Right ventricle myocardium superior (tissue), 1 donor: Measurements from ENCODE around the gene ACTN1. TPM values are rescaled to one million over a fixed set of nuclear protein-coding genes. Genes with fewer than 3 reads are reported as not detected.

Source experiments
- ATAC-seq: fragments of 200-7000 bp; cut with Tn5 transposase; one replicate; pipeline ENCODE4 v1.9.1; 2020; ENCODE audit warnings: mild to moderate bottlenecking; ENCODE audit not compliant: poor library complexity
- DNase-seq: peaks from one replicate; pipeline ENCODE4 v3.0.0-alpha.2; 2020
- intact Hi-C: fragments of 100-400 bp; cut with DNase I; formaldehyde crosslinking; loops from one replicate; pipeline ENCODE4 v1.11.2; 2022
- total RNA-seq: library from RNA; stranded (reverse); fragmentation: NEBNext Ultra II Directional; extraction: Animal tissue kit (Norgen Biotek cat#: 25700); gene quantifications from one replicate; pipeline ENCODE4 v1.2.1, GENCODE V29; 2021
- donor health status: DM: no; HTN: yes; CAD: no; lungs with severe emphysema.

The ACTN1 gene
- total RNA-seq, 1 donor from 2014 or later, result 92.5 TPM

DNA sequence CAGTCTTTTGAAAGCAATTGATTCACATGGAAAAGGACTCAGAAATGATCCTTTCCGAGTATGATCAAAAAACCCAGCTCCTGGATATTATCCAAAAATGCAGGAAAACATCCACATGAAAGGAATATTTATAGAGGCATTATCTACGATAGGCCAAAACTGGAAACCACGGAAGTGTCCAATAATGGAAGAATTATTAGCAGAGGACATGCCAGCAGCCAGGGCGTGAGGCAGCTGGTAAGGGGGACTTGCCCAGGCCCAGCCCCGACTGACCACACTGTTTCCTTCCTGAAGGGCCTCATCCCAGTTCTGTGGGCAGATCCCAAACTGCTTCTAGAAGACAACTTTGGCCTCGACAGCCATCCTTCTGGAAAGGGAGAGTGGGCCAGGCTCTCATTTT lies 20.5 kb downstream of the ACTN1 start:
- no peak for DNase-seq
- intact Hi-C loops, result no loop called here
- ATAC-seq, result peak; percentile 34

DNA sequence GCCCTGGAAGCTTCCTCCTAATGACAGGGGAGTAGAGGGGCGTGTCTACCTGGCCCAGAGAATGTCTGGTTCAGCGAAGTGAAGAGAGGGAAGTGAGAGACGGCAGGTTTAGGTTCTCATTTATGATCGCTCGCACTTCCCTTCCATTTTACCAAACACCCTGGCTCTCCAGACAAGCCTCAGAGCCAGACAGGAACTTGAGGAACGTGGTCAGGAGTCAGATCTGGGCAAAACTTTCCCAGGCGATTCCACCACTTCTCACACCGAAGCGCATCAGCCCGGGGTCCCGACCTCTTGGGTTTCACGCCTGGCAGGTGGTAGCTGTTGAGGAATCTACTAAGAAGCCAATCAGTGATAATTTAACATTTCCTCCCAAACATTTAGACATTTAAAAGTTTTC lies 21.3 kb downstream of the ACTN1 start:
- ATAC-seq (no peak), DNase-seq (no peak)
- intact Hi-C loops, result no loop called here

DNA sequence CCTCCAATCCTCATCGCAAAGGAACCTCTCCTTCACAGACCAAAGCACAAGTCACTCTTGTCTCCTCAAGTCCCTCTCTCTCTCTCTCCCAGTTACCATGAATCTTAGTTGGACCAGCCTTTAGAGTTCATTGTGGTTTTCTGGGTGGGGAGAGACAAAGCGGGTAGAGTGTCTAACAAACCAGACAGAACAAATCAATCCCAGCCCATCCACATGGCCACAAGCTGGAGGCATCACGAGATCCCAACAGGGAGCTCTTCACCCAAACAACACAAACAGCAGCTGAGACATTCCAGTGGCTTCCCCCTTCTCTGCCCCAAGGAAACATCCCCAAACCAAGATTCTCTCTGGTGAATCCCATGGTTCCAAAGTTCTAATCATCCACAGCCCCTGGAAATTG lies 22.4 kb downstream of the ACTN1 start:
- no peak for DNase-seq
- intact Hi-C loops, result no loop called here
- no peak for ATAC-seq

DNA sequence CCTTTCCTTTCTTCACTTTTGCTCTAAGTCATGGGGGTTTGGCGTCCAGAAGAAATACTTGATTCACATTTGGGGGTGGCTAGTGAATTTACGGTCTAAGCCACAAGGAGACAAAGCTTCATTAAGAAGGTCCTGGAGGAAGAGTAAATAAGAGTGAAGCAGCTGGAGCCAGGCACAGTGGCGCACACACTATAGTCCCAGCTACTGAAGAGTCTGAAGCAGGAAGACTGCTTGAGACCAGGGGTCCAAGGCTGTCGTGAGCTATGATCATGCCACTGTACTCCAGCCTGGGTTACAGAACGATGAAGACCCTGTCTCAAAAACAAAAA lies 23.3 kb downstream of the ACTN1 start:
- intact Hi-C loops, result no loop called here

DNA sequence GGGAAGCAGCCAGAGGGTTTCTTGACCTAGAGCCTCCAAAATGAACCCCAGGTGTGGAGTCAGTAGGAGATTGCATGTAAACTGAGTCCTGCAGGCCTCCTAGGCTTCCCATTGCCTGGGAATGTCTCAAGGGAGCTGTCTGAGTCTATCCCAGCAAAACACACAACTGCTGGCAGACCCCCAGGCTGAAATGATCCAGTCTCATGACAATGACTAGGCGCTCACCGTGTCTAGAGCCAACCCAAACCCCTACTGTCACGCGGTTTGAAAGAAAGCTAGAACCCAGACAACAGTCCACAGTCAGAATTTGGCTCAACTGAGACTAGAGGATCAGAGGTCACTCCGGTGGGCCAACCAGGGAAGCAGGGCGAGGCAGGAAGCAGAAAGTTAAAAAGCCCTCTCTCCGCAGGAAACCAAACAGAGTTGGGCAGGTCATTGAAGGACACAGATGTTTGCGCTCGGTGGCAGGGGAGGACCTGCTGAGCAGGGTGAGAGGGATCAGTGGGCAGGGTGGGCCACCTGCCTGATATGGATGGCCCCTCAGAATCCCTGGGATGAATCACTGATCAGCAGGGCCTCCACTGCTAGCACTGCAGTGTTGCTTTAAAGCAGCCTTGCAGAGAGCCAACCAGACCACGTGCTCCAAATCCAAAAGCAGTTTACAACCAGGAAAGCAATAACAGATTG lies 23.8 kb downstream of the ACTN1 start:
- intact Hi-C loops, result no loop called here
- DNase-seq (no peak), ATAC-seq (peak; percentile 13)

More for the DNA sequence above, 23.3 kb downstream of the ACTN1 start:
- no peak for ATAC-seq
- no peak for DNase-seq

DNA sequence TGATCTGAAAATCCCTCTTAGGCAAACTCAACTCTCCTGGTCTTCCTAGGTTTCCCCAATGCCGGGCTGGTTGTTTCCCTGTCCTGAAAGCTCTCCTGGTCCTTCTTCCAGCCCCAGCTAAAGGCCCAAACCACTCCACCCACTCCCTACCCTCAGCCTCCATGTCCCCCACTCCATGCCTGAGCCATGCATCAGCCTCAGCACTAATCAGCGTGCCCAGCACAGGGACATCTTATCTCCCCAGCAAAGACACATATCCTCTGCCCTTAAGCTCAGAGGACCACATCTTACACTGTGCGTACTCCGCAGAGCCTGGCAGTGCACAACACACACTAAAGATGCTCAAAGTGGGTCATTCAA lies 25.9 kb downstream of the ACTN1 start:
- ATAC-seq (no peak), DNase-seq (no peak)
- intact Hi-C loops, result no loop called here

DNA sequence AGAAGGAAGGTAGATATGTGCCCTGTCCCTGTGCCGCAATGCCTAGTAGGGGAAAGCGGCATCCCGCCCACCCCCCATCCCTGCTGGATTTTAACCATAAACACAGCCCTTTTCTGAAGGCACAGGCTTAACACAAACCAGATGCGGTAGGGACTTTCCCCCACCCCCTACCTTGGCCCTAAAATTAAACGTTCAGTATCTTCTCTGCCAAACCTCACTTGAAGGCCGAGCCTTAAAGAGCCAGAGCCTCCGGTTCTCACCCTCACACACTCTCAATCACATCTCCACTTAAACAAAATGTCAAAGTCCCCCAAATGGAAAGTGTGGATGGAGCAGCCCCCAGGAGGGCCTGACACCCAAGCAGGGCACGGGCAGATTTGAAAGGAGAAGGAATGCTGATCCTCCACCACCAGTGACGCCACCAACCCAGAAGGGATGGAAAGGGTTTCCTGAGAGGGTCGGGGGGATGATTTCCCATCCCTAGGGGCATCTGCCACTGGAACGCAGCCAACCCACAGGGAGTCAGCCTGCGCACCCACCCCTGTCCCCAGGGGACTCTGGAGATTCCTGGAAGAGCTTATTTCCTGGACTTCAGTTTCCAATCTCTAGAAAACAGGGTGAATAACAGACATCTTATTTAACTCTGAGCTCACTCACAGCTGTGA lies 26.4 kb downstream of the ACTN1 start:
- ATAC-seq, result peak; percentile 62
- intact Hi-C loops, result no loop called here
- DNase-seq, result no peak

DNA sequence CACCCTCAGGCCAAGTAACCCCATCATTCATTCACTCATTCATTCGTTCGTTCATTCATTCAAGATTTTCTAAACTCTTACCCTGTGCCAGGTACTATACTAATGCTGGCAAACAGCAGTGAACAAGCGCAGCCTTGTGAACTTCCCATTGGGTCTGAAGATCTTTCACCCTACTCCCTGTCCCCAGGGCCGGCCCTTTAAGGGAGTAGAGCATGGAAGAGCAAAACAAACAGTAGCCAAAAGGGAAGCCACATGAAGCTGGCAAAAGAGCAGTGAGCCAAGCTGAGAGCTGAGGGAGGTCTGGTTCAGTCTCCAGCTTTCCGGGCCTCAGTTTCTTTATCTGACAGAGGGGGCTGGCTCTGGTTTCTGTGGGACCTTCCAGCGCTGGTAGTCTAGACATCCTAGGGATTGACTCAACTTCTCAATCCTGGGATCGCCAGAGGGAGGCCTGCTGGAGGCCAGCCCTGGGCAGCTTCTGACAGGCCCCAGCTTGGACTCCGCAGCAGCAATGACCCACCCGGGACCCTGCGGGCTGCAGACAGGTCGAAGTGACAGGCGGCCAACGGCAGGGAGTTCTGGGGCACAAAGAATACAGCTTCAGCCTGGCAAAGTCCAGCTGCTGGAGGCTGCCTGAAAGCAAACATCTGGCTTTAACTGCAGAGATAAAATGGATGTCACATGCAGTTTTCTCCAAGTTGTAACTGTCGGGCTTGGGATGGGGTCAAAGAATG lies 27.1 kb downstream of the ACTN1 start:
- peak; percentile 72 for DNase-seq
- peak; percentile 35 for ATAC-seq

DNA sequence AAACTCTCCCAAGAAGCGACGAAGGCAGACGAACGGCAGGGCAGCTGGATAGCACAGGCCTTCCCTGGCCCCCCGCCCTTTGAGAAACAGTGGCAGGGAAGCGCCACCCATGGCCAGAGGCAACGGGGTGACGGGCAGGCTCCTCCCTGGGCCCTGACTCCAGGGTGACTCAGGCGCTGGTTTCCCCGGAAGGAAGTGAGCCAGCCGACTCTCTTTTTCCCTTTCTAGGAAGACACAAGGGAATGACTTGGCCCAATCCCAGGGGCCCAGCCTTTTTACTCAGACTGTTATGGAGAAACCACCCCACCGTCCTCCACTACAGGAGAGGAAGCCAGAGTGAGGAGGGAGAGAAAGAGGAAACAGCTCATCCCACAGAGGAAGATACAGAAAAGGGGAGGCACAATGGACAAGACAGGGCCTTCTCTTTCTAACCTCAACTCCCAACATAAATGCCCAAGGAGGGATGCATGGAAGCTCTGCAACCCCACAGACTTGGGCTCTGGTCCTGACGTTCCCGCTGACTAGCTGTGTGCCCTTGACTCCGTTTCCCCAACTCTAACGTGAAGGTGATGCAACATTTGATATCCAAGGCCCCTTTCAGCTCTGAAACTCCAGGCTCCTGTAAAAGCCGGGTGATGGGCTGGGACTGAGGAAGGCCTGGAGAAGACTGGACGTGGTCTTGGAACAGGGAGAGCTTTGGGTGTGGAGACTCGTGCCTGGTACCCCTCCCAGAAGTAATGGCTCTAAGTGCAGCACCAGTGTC lies 27.9 kb downstream of the ACTN1 start:
- ATAC-seq (peak; percentile 23), DNase-seq (peak; percentile 86)
- intact Hi-C loops, result no loop called here

More for the DNA sequence above, 27.1 kb downstream of the ACTN1 start:
- intact Hi-C loops, result no loop called here

DNA sequence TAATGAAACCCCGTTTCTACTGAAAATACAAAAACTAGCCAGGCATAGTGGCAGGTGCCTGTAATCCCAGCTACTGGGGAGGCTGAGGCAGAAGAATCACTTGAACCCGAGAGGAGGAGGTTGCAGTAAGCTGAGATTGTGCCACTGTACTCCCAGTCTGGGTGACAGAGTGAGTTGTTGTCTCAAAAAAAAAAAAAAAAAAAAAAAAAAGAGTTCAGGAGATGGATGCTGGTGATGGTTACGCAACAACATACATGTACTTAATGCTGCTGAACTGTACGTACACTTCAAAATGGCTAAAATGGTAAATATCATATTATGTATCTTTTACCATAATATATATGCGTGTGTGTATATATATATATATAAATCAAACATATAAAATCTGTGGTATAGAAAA lies 29.0 kb downstream of the ACTN1 start:
- intact Hi-C loops, result no loop called here
- DNase-seq, result no peak
- no peak for ATAC-seq

DNA sequence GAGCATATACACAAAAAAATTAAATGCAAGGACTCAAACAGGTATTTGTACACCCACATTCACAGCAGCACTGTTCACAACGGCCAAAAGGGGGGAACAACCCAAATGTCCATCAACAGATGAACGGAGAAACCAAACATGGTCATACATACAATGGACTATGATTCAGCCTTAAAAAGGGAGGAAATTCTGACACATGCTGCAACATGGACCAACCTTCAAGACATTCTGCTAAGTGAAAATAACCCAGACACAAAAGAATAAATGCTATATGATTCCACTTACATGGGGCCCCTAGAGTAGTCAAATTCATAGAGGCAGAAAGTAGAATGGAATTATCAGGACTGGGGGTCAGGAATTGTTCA lies 29.5 kb downstream of the ACTN1 start:
- ATAC-seq (no peak), DNase-seq (no peak)
- intact Hi-C loops, result no loop called here

DNA sequence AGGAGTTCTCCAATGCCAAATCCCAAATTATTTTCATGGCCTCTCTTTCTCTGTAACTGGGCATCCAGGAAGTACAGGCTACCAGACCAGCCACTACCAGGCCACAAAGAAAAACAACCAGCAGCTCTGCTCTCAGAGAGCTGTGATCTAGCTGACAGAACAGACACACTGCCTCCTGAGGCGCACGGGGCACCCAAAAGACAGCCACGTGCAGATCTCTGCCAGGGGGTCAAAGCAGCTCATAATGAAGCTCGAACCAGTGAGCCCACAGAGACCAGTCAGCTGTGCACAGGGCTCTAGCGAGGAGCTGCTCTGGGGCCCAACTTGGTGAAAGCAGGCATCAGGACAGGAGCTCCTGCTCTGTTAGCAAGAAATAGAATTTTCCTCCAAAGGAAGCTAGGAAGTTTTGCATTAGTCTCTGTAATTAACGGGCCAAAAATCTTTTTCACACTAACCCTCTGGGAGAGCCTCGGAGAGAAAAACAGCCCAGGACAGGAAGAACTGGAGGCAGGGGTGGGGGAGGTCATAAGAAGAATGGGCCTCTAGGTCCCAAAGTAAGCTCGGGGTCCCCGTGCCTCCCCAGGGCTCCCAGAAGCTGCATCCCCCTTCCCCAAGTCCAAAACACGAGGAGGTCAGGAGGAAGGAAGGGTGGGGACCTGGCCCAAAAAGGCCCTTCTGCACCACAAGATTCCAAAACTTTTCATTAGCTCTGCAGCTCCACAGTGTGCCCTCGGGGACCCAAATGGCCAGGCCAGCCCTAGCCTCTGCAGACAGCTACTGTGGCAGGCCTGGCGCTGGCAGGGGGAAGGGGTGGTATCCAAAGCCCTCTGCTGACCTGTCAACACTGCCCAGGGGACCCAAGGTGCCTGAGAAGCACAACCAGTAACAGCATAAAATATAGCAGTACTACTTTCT lies 30.2 kb downstream of the ACTN1 start:
- intact Hi-C loops, result no loop called here
- DNase-seq, result no peak
- ATAC-seq, result peak; percentile 3

DNA sequence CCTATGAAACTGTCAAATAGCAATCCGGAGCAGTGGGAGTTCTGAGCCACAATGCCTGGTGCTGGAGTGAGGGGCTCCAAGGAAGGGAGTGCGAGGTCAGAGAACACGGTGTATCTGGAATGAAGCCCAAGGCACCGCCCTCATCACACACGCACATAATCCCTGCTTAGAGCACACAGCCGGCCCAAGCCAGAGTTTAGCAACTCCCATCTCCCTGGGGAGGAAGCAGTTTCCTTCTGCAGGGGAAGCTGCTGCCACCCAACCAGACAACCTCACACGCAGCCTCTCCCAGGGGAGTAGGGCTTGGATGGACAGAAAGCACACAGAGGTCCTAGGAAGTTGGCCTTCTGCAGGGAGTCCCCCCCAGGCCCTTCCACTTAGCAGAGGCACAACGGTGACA lies 31.3 kb downstream of the ACTN1 start:
- ATAC-seq (peak; percentile 57), DNase-seq (peak; percentile 86)
- intact Hi-C loops, result no loop called here

DNA sequence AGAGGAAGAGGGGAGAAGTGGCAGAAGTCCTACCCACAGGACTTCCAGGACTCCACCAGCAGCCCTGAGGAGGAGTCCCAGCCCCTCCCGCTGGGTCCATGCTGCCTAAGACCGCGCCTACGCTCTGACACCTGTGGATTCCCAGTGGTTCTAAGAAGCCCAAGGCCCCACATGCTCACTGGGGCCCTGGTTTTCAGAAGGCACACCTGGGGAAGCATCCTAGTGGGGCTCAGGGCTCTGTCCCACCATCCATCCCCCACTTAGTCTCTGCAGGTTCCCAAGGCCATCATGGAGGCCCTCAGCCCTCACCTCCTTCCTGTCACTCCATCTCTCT lies 32.6 kb downstream of the ACTN1 start:
- DNase-seq (no peak), ATAC-seq (no peak)
- intact Hi-C loops, result no loop called here

DNA sequence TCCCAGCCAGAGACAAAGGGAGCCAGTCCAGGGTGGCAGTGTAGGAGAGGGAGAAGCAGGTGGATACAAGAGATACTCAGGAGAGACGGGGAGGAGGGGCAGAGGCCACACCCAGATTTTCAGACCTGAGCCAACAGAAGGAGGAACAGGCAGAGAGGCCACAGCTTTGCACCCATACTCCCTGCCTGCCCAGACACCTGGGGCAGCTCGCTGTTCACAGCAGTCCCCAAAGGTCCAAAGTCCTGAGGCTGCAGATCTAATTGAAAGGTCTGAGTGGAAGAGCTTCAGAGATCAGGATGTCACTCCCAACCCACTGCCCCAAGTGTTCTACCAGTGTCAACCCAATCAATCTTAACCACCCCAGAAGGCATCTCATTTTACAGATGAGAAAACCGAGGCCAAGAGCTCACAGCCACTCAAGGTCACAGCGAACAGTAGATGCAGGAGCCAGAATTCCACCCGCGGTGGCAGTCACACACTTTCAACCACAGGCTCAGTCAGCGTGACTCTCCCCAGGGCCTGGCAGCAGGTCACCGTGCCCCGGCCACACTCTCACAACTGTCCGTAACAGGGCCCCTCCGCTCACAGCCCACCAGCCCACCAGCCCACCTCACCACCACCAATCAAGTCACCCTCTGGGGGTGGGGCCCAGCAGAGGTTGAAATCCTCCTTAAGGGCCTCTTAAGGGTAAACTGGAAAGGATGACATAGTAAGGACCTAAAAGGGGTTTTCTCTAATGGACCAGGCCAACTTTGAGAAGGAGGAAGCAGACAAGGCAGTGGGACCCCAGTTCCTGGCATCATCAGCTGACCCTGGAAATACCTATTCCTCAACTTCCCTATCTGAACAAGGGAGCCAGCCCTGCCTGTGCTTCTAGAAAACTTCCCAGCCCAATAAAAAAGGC lies 33.3 kb downstream of the ACTN1 start:
- ATAC-seq, result no peak
- intact Hi-C loops, result no loop called here
- no peak for DNase-seq

DNA sequence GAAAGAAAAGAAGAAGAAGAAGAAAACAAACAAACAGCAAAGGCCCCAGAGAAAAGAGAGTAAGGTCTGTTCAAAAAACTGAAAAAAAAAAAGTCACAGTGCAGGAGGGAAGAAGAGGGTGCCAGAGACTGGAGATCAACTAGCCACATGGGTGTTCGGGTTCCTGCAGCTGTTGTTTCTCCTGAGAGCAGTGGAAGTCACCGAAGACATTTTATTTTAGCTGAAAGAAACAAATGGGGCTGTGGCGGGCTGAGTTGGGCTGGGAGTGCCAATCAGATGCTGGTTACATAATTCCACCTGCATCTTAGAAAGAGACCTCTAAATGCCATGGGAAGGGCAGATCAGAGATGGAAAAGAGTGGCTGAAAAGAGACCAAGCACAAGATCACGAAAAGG lies 33.9 kb downstream of the ACTN1 start:
- ATAC-seq, result no peak
- intact Hi-C loops, result no loop called here
- DNase-seq, result no peak

DNA sequence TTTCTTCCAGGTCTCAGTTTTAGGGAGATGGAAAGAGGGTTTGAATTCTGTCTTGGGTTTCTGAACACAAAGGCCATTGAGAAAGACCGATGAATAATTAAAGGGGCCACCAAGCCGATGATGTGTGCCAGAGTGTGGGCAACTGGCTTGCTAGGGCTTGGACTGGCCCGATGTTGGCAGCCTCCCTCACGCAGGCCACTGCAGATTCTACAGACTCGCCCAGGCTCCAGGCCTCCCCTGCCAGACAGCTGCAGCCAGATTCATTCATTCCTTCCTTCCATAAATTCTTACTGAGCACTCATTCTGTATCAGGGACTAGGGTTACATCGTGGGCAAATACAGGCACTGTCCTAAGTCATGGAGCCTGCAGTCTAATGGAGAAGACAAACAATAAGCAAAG lies 34.9 kb downstream of the ACTN1 start:
- ATAC-seq (no peak), DNase-seq (no peak)
- intact Hi-C loops, result loop anchor here (5.0 kb wide), 1 partner anchor 33 kb away; the partner anchor contains the start of gene ACTN1

DNA sequence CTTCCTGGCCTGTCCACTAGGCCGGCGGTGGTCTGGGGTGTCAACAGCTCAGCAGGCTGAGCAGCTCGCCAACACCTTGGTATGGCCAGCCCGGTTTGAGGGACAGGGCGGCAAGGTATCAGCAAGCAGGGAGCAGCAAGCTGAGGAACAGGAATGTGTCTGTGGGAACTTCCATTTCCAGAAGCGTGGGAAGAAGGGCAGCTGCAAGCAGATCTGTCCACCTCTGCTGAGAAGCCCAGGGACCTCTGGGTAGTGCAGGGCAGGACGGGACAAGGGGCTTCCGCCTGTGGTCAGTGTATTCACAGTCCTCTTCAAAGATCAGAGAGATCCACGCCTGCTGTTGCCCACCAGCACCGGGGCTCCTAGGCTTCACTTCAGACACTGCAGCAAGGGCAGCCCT lies 36.0 kb downstream of the ACTN1 start:
- ATAC-seq (no peak), DNase-seq (no peak)
- intact Hi-C loops, result loop anchor here (5.0 kb wide), 1 partner anchor 34 kb away; the partner anchor contains the start of gene ACTN1
